ENCODE results near the gene SYT7. TPM values are rescaled to one million over a fixed set of nuclear protein-coding genes. Genes with fewer than 3 reads are reported as not detected.
A peak's percentile ranks its signal among the peaks of the same experiment; 100 is the strongest.

The SYT7 gene
- total and polyA plus RNA-seq, 9 donors, result 0.24 to 4.9 (median 1.7) TPM

DNA sequence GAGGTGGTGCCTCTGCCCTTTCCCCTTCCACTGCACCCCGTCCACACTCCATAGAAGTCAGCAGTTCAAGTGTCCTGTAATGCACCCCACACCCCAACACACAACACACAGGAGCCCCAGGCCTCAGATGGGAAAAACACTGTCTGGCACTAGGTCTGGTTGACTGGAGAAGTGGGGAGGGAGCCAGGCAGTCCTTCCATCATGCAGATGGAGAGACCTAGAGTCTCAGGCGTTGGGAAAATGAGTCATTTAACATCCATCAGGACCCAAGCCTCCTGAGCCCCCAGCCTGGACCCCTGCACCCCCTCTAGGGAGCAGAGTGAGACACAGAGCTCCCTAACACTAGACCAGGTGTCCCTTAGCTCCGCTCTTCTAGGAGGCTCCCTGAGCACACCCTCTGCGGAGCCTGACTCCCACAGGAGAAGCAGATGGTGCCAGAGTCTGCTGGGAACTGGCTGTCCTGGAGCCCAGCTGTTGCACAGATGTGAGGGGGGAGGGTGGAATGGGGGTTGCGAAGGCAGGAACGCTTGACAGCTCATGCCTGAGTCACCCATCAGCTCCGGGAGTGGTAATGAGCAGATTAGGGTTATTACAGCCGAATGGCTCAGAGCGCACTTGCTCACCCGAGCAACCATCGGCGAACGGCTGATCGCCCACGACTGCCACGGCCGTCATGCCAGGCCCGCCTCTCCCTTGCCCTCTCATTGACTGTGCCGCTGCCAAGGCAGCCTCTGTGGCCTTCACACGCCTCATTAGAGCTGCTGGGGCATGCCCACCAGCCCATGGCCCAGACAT, 22.1 kb upstream of the SYT7 start:
- no peaks in the 10 kb centered on the region for H3K9me3 ChIP-seq
- no peak overlapping the region for H3K4me3 ChIP-seq
- peak; percentile 59 to 89 (median 86) for DNase-seq
- TF ChIP-seq EP300 (IDR thresholded peaks at IDR 0.05) (peak; percentile 59), POLR2A (IDR thresholded peaks at IDR 0.05) (no peak)
- 12 to 30% (median 13%) methylated on average over 19 to 20 of the region's 20 CpGs for WGBS, 3 donors
- intact Hi-C loops (cut with DNase I), result no loop called here
- no peaks in the 10 kb centered on the region for H3K36me3 ChIP-seq
- H3K27ac ChIP-seq, result no peak overlapping the region
- H3K4me1 ChIP-seq (ENCODE audit: insufficient read depth), result peaks cover 9% of the 10 kb centered on the region
- no peaks in the 10 kb centered on the region for H3K27me3 ChIP-seq

DNA sequence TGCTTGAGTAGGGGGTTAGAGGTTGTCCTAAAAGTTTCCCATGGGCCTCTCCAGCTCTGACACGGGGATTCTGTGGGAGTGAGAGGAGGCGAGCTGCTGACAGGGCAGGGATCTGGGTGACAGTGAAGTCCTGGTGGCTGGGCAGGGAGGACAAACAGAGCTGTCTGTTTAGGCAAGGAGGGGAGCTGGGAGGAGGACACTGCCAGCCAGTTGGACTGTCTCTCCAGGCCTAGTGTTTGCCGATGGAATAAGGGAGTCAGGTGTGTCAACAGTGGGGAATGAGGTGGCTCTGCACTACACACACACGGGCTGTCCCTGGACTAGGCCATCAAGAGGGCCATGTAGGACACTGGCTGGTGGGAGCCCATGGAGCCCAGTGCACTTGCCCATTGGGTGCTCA, 20.6 kb upstream of the SYT7 start:
- Histone ChIP-seq H3K27me3 (no peaks in the 10 kb centered on the region), H3K4me1 (ENCODE audit: insufficient read depth) (peaks cover 9% of the 10 kb centered on the region), H3K36me3 (no peaks in the 10 kb centered on the region), H3K27ac (no peak overlapping the region), H3K9me3 (no peaks in the 10 kb centered on the region), H3K4me3 (no peak overlapping the region)
- DNase-seq, result no peak
- intact Hi-C loops (cut with DNase I), result no loop called here
- TF ChIP-seq EP300 (IDR thresholded peaks at IDR 0.05) (no peak), POLR2A (IDR thresholded peaks at IDR 0.05) (no peak)
- TF ChIP-seq, protein P1, sequence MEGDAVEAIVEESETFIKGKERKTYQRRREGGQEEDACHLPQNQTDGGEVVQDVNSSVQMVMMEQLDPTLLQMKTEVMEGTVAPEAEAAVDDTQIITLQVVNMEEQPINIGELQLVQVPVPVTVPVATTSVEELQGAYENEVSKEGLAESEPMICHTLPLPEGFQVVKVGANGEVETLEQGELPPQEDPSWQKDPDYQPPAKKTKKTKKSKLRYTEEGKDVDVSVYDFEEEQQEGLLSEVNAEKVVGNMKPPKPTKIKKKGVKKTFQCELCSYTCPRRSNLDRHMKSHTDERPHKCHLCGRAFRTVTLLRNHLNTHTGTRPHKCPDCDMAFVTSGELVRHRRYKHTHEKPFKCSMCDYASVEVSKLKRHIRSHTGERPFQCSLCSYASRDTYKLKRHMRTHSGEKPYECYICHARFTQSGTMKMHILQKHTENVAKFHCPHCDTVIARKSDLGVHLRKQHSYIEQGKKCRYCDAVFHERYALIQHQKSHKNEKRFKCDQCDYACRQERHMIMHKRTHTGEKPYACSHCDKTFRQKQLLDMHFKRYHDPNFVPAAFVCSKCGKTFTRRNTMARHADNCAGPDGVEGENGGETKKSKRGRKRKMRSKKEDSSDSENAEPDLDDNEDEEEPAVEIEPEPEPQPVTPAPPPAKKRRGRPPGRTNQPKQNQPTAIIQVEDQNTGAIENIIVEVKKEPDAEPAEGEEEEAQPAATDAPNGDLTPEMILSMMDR (IDR thresholded peaks at IDR 0.05), result no peak
- 88 to 93% (median 90%) methylated on average over 4 of the region's 4 CpGs for WGBS, 3 donors

DNA sequence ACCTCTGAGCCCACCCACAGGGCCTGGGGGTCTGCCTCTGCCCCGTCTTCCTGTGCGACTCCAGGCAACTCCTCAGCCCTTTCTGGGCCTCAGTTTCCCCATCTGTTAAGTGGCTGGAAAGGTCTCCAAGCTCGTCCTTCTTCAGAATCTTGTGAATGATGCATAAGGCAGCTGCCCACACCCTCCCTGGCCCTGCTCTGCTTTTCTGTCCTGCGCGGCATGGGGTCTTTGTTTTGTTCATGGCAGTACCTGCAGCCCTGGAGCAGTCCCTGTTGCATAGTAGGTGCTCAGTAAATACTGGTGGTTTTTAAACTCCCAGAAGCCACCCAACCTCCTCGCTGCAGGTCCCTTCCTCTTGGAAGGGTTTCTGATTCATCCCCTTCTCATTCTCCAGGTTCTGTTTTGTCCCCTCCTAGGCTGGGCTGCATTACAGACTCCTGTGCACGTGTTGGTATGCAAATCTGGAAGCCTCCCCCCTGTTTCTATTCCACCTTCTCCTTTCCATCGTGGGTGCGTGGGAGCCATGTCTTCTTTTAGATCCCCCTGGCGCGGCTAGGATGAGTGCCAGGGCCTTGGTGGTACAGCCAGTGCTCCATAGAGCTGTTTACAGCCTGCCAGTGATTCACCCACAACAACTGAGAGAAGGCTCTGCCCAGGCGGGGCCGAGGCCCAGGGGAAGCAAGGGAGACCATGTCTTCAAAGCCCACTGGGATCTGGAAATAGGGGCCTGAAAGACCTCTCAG, 19.3 kb upstream of the SYT7 start:
- DNase-seq, result no peak
- WGBS, 3 donors, result 72 to 74% (median 73%) methylated on average over 13 of the region's 13 CpGs
- Histone ChIP-seq H3K9me3 (no peaks in the 10 kb centered on the region), H3K4me3 (no peak overlapping the region), H3K27ac (no peak overlapping the region), H3K27me3 (no peaks in the 10 kb centered on the region), H3K36me3 (no peaks in the 10 kb centered on the region), H3K4me1 (ENCODE audit: insufficient read depth) (peaks cover 9% of the 10 kb centered on the region)
- TF ChIP-seq EP300 (IDR thresholded peaks at IDR 0.05) (no peak), POLR2A (IDR thresholded peaks at IDR 0.05) (no peak)
- TF ChIP-seq, protein P1 (IDR thresholded peaks at IDR 0.05), result no peak
- intact Hi-C loops (cut with DNase I), result no loop called here

DNA sequence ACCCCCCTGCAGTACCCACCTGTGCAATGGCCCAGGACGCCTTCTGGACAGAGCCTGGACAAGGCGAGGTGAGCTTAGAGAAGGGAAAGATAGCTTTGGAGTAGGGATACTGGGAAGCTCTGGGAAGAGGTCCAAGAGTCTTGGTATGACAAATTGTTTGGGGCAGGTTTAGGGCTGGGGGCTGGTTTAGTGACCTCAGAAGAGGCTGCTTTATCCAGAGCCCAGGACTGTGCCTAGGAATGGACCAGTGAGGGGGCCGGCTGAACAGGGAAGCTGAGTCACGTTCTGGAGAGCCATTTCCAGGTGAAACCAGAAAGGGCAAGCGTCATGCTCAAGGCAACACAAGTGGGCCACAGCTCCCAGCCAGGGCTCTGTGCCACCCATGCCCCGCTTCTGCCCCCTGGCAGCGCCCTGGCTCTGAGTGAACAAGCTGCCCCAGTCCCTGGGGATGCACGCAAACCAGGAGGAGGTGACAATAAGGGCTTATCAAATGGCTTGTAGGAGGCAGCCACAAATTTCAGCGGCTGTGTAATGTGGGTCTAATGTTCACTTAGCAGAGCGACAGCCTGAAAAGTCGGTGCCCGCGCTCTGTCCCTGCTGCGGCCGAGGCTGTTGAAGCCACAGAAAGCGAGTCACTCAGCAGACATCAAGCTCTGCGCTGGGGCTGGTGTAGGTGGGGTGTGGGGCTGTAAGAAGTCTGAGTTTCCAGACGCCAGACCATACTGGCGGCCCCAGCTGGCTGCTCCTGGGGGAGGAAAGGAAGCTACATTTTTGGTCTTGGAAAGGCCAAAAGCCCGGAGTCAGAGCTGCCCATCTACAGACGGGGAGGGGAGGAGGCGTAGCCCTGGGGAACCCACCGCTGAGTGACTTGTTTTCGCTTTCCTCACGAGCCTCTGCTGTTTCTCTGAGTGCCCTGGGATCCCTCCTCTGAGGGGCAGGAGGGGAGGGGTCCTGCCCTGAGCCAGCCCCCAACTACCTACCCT, 18.3 kb upstream of the SYT7 start:
- DNase-seq, result peak in 3 of 5 donors; percentile 54 to 68 (median 58)
- no peaks in the 10 kb centered on the region for H3K36me3 ChIP-seq
- TF ChIP-seq, protein P1 (IDR thresholded peaks at IDR 0.05), result no peak
- TF ChIP-seq EP300 (IDR thresholded peaks at IDR 0.05) (no peak), POLR2A (IDR thresholded peaks at IDR 0.05) (no peak)
- intact Hi-C loops (cut with DNase I), result no loop called here
- no peak overlapping the region for H3K27ac ChIP-seq
- no peaks in the 10 kb centered on the region for H3K9me3 ChIP-seq
- 14 to 21% (median 19%) methylated on average over 23 to 25 of the region's 25 CpGs for WGBS, 3 donors
- H3K4me1 ChIP-seq (ENCODE audit: insufficient read depth), result peaks cover 9% of the 10 kb centered on the region
- no peak overlapping the region for H3K4me3 ChIP-seq
- no peaks in the 10 kb centered on the region for H3K27me3 ChIP-seq
